GM18511 (cell line): ENCODE results near the gene KIF3A.

Source experiments
- ATAC-seq: cut with Tn5 transposase; IDR thresholded peaks from one replicate; pipeline ENCODE4 v1.9.1; 2021; ENCODE audit warnings: mild to moderate bottlenecking, moderate library complexity; ENCODE audit not compliant: unreplicated experiment

Gene KIF3A

DNA sequence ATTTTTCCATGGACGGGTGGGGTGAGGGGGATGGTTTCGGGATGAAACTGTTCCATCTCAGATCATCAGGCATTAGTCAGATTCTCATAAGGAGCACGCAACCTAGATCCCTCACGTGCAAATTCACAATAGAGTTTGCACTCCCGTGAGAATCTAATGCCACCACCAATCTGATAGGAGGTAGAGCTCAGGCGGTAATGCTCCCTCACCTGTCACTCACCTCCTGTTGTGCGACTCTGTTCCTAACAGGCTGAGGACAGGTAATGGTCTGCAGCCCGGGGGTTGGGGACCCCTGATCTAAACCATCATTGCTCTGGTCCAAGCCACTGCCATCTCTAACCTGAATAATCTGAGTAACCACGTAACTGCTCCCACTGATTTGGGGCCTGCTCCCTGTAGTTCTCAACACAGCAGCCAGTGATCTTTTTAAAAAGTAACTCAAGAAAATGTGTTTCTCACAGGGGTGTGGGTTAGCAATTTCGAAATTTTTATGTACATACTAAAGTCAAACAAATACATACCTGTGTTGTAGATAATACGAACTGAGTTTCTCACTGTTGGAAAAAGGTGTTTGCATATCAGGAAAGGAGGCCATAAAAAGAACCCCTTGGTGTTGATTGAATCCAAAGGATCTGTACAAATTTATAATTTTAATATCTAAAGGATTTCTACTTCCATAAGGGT lies 90.6 kb downstream of the KIF3A start:
- no peak for ATAC-seq

DNA sequence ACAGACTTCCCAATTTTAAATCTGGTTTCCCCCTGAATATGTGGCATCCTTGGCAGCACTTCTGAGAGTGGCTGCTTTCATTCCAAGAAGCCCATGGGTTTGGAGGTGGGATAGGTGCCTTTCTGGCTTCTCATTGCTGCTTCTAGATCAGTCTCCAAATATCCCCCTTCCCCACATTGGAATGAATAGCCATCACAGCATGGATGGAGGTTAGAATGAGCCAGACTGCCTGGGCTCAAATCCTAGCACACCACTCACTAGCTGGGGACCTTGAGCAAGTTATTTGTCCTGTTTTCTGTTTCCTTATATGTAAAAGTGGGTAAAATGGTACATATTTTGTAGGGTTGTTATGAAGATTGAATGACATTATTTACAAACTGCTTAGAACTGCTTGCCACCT lies 93.2 kb downstream of the KIF3A start:
- no peak for ATAC-seq
